GM12873 (cell line): ENCODE results near the gene PHF21B.

Experiments
- TF ChIP-seq, protein P1 (sequence below): IDR thresholded peaks from 2 replicates; pipeline ENCODE4 v1.5.1; 2012; ENCODE audit warnings: low read depth, mild to moderate bottlenecking, moderate library complexity, low read length, control low read depth; ENCODE audit not compliant: insufficient read depth; ENCODE audit errors: missing control alignments

The PHF21B gene

DNA sequence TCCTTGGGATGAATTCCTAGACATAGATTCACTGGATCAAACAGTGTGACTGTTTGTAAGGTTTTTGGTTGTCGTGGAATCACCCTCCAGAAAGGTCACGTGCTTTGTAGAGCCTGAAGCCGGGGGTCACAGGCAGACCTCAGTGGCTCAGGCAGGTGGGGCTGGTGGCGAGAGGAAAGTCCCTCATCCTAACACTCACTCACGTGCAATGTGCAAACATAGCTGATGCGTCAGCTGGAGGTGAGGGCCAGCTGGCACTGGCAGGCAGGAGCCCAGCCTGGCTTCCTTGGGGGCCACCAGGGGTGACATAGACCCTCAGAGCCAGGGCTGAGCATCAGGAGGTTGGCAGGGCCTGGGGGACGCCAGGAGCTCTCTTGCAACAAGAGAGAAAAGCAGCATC, 167.4 kb downstream of the PHF21B start:
- TF ChIP-seq, protein P1, sequence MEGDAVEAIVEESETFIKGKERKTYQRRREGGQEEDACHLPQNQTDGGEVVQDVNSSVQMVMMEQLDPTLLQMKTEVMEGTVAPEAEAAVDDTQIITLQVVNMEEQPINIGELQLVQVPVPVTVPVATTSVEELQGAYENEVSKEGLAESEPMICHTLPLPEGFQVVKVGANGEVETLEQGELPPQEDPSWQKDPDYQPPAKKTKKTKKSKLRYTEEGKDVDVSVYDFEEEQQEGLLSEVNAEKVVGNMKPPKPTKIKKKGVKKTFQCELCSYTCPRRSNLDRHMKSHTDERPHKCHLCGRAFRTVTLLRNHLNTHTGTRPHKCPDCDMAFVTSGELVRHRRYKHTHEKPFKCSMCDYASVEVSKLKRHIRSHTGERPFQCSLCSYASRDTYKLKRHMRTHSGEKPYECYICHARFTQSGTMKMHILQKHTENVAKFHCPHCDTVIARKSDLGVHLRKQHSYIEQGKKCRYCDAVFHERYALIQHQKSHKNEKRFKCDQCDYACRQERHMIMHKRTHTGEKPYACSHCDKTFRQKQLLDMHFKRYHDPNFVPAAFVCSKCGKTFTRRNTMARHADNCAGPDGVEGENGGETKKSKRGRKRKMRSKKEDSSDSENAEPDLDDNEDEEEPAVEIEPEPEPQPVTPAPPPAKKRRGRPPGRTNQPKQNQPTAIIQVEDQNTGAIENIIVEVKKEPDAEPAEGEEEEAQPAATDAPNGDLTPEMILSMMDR, result no peak

DNA sequence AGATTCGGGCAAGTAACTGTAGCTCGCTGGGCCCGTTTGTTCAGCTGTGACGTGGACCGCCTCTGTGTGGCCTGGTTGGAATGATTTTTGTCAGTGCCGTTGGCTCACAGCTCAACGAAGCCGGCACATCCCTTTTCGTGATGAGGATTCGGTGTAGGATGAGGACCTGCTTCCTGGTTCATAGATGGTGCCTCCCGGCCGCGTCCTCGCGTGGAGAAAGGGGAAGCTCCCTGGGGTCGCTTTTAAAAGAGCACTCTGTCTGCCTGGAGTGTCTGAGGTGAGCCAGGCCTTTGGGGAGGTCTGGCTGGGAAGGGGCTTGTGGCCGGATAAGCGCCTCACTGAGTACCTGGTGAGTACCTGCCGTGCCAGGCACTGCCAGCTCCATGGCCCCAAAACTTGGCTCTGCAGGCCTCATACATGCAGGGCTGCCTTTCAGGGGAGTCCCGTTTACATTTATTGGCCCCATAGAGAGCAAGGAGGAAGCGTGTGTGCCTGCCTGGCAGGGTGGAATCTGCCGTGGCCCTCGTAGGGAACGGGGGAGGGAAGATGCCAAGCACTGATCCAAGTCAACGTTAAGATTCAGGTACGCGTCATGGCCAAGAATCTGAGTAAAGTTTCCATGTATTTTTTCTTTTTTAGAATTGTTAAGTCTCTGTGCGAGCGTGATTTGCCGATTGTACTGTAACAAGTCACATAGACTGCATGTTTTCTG, 169.0 kb downstream of the PHF21B start:
- TF ChIP-seq, protein P1, result no peak

DNA sequence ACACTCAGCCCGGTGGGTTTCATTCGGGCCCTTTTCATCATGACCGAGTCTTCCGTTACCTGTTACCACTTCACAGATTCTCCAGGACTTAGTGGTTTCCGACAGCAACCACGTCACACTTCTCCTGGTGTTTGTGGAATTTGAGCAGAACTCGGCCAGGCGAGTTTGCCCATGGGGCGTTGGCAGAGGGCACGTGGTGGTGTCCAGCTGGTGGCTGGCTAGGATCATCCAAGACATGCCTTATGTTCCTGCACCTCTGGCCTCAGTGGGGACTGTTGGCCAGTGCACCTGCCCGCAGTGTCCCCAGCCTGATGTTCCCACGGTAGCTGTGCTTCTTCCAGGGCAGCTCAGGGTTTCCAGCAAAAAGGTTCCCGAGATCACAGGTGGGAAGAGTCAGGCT, 170.1 kb downstream of the PHF21B start:
- TF ChIP-seq, protein P1, result no peak

DNA sequence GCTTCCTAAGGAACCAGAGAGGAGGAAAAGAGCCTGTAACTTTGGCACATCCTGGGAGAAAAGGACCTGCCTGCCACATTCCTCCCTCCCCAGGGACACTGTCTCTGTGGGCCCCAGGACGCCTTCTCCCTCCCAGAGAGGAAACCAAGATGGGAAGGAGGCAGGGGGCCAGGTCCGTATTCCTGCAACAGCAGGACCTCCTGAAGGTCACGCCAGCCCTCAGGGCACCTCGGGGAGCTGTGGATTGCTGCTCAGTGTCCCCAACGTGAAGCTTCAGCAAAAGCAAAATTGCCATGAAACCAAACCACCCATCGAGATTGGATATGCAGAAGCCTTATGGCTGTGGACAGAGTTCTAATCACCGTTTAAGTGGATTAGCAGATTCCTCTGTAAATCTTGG, 170.7 kb downstream of the PHF21B start:
- TF ChIP-seq, protein P1, result no peak

DNA sequence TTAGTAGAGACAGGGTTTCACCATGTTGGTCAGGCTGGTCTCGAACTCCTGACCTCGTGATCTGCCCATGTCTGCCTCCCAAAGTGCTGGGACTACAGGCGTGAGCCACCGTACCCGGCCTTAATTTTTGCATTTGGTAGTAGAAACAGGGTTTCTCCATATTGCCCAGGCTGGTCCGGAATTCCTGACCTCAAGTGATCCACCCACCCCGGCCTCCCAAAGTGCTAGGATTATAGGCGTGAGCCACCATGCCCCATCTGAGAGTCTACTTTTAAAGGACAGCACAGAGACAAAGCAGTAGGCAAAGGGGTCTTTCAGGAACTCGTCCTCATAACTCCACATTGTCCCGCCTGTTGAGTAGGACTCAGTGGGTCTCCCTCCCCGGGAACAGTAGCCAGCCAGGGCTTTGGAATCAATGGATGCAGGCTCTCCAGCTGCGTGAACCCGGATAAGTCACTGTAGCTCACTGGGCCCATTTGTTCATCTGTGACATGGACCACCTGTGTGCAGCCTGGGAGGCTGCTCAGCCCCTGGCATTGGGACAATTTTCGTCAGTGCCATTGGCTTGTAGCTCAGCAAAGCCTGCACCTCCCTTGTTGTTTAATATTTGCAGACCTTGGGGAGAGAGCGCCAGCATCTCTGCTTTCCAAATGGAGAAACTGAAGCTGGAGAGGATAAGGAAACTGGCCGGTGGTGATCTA, 171.3 kb downstream of the PHF21B start:
- TF ChIP-seq, protein P1, result no peak

DNA sequence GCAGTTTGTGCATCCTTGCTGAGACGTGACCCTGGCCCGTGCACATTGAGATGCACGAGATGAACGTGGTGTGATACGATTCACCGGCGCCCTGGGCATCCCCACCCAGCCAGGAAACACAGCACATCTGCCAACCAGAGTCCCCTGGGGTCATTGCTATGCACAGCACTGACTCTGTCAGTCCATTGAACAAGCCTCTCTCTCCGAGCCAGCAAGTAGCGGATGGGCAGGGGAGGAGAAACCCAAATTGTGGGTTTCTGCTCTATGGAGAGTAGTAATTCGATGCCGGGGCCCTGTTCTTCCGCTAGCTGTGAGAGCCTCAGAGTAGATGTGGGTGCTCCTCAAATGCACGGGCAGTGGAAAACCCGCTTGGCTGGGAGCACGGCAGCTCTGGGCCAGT, 172.3 kb downstream of the PHF21B start:
- TF ChIP-seq, protein P1, result no peak

DNA sequence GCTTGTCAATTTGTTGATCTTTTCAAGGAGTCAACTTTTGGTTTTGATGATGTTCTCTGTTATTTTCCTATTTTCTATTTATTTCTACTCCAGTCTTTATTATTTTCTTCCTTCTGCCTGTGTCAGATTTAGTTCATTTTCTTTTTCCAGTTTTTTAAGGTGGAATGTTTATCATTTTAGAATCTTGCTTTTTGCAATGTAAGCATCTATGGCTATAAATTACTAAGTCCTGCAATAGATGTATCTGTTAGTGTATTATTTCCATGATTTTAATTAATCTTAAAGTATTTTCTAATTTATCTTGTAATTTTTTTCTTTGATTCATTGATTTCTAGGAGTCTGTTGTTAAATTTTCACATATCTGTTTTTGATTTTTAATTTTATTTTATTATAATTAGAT, 175.7 kb downstream of the PHF21B start:
- TF ChIP-seq, protein P1, result no peak
